GM18873 (cell line): ENCODE results near the gene TMEM135.

Source experiments
- ATAC-seq: cut with Tn5 transposase; IDR thresholded peaks from one replicate; pipeline ENCODE4 v1.9.1; 2021; ENCODE audit warnings: mild to moderate bottlenecking, moderate library complexity, moderate number of reproducible peaks; ENCODE audit not compliant: unreplicated experiment, low FRiP score

The TMEM135 gene

GRCh38 chr11:87329172-87329571, 291.4 kb downstream of the TMEM135 start:
- ATAC-seq: no peak

GRCh38 chr11:87330187-87330601, 292.5 kb downstream of the TMEM135 start:
- no peak for ATAC-seq

- no peak for ATAC-seq
Measured at GRCh38 chr11:87331273-87331672, 293.5 kb downstream of the TMEM135 start.

- ATAC-seq: no peak
Measured at GRCh38 chr11:87338046-87338639, 300.4 kb downstream of the TMEM135 start.

- no peak for ATAC-seq
Measured at GRCh38 chr11:87339416-87339815, 301.7 kb downstream of the TMEM135 start.

- ATAC-seq: no peak
Measured at GRCh38 chr11:87347441-87347840, 309.7 kb downstream of the TMEM135 start.

- ATAC-seq: no peak
Measured at GRCh38 chr11:87347854-87348253, 310.1 kb downstream of the TMEM135 start.

- no peak for ATAC-seq
Measured at GRCh38 chr11:87351676-87352075, 313.9 kb downstream of the TMEM135 start.

GRCh38 chr11:87352759-87353707, 315.3 kb downstream of the TMEM135 start:
- ATAC-seq: peak; percentile 96

- no peak for ATAC-seq
Measured at GRCh38 chr11:87353771-87354345, 316.1 kb downstream of the TMEM135 start.

- no peak for ATAC-seq
Measured at GRCh38 chr11:87355596-87355995, 317.9 kb downstream of the TMEM135 start.

GRCh38 chr11:87356428-87356827, 318.7 kb downstream of the TMEM135 start:
- ATAC-seq: no peak

GRCh38 chr11:87358461-87358860, 320.7 kb downstream of the TMEM135 start:
- no peak for ATAC-seq

GRCh38 chr11:87359401-87359800, 321.7 kb downstream of the TMEM135 start:
- no peak for ATAC-seq

GRCh38 chr11:87361891-87362290, 324.2 kb downstream of the TMEM135 start:
- ATAC-seq: no peak

GRCh38 chr11:87366346-87366745, 328.6 kb downstream of the TMEM135 start:
- ATAC-seq: no peak

GRCh38 chr11:87366763-87367405, 329.1 kb downstream of the TMEM135 start:
- ATAC-seq: no peak

- no peak for ATAC-seq
Measured at GRCh38 chr11:87368151-87368550, 330.4 kb downstream of the TMEM135 start.

- ATAC-seq: no peak
Measured at GRCh38 chr11:87368858-87369480, 331.2 kb downstream of the TMEM135 start.

GRCh38 chr11:87369888-87370287, 332.2 kb downstream of the TMEM135 start:
- ATAC-seq: no peak
